Astrocyte (in vitro differentiated cells and primary cell): ENCODE data around the gene RPL12.

ENCODE experiments used
- EZH2 ChIP-seq: IDR thresholded peaks from 2 replicates; pipeline ENCODE4 v1.6.1; 2012; ENCODE audit warnings: mild to moderate bottlenecking, low read length, inconsistent platforms; ENCODE audit not compliant: insufficient read depth
- TF ChIP-seq, protein P1 (sequence below): IDR thresholded peaks from 2 replicates; pipeline ENCODE4 v1.5.1; 2011; ENCODE audit warnings: low read depth, mild to moderate bottlenecking, inconsistent platforms, low read length, moderate library complexity; ENCODE audit not compliant: insufficient read depth

DNA sequence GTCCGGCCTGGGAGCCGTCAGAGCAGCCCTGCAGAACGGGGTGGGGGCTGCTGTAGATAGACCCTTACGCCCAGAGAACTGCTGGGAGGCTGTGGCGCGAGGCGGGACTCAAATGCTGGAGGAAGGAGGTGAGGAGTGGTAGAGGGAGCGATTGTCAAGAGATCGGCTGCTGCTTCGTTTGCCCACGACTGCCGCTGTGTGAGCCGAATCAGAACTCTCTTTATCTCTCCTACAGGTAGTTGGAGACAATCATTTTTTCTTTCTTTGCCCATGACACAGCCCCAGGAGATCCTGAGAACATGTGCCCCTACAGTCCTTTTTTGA, 26.6 kb downstream of the RPL12 start:
- TF ChIP-seq, protein P1, sequence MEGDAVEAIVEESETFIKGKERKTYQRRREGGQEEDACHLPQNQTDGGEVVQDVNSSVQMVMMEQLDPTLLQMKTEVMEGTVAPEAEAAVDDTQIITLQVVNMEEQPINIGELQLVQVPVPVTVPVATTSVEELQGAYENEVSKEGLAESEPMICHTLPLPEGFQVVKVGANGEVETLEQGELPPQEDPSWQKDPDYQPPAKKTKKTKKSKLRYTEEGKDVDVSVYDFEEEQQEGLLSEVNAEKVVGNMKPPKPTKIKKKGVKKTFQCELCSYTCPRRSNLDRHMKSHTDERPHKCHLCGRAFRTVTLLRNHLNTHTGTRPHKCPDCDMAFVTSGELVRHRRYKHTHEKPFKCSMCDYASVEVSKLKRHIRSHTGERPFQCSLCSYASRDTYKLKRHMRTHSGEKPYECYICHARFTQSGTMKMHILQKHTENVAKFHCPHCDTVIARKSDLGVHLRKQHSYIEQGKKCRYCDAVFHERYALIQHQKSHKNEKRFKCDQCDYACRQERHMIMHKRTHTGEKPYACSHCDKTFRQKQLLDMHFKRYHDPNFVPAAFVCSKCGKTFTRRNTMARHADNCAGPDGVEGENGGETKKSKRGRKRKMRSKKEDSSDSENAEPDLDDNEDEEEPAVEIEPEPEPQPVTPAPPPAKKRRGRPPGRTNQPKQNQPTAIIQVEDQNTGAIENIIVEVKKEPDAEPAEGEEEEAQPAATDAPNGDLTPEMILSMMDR: no peak
- no peak for TF ChIP-seq EZH2
